OCI-LY1 (cell line): Measurements from ENCODE around the gene LHFPL2.
A peak's percentile ranks its signal among the peaks of the same experiment; 100 is the strongest.

ENCODE experiments used
- CTCF ChIP-seq: fragments of 200-600 bp; sonication (generic), shearing (Covaris generic); IDR thresholded peaks from 2 replicates; pipeline ENCODE4 v1.5.1; 2017; ENCODE audit warnings: mild to moderate bottlenecking, antibody characterized with exemption, low read length, moderate library complexity, mixed read lengths
- EZH2 ChIP-seq: fragments of 200-600 bp; sonication (generic), shearing (Covaris generic); IDR thresholded peaks from 2 replicates; pipeline ENCODE4 v1.8.0; 2017; ENCODE audit warnings: borderline replicate concordance, mixed run types, mild to moderate bottlenecking, antibody characterized with exemption, low read length, moderate library complexity, mixed read lengths

- peak; percentile 35; the same call in 1 of the 2 replicates for TF ChIP-seq CTCF
- TF ChIP-seq EZH2: no peak
Measured at GRCh38 chr5:78649861-78650496, 1.4 kb upstream of the LHFPL2 start.
